HG02943 (cell line): Measurements from ENCODE around the gene RPL13.
"Not testable (repeated sequence)": the region's sequence is repeated elsewhere in the genome, so short reads cannot be mapped to it uniquely, and the experiment has no call there.

Experiments used
- ATAC-seq: cut with Tn5 transposase; IDR thresholded peaks from one replicate; pipeline ENCODE4 v1.9.1; 2021; ENCODE audit warnings: mild to moderate bottlenecking, low read depth, moderate library complexity; ENCODE audit not compliant: unreplicated experiment

Gene RPL13

GRCh38 chr16:89561884-89562599 lies 1.6 kb downstream of the RPL13 start:
- no peak for ATAC-seq

GRCh38 chr16:89562939-89563338 lies 2.5 kb downstream of the RPL13 start:
- no peak for ATAC-seq

- ATAC-seq = no peak
Measured at GRCh38 chr16:89563639-89564392, 3.3 kb downstream of the RPL13 start.

GRCh38 chr16:89564476-89565255 lies 4.2 kb downstream of the RPL13 start:
- no peak for ATAC-seq

GRCh38 chr16:89565256-89565505 lies 4.7 kb downstream of the RPL13 start:
- ATAC-seq = no peak

GRCh38 chr16:89565506-89566372 lies 5.3 kb downstream of the RPL13 start:
- no peak for ATAC-seq

- no peak for ATAC-seq
Measured at GRCh38 chr16:89567656-89568594, 7.4 kb downstream of the RPL13 start.

GRCh38 chr16:89569506-89570341 lies 9.2 kb downstream of the RPL13 start:
- no peak for ATAC-seq

- no peak for ATAC-seq
Measured at GRCh38 chr16:89570342-89570923, 10.0 kb downstream of the RPL13 start.

- ATAC-seq = not testable (repeated sequence)
Measured at GRCh38 chr16:89570983-89571598, 10.6 kb downstream of the RPL13 start.

GRCh38 chr16:89571636-89572035 lies 11.2 kb downstream of the RPL13 start:
- ATAC-seq = no peak

GRCh38 chr16:89572073-89572484 lies 11.6 kb downstream of the RPL13 start:
- ATAC-seq = no peak

- no peak for ATAC-seq
Measured at GRCh38 chr16:89572485-89573205, 12.2 kb downstream of the RPL13 start.

GRCh38 chr16:89573826-89574680 lies 13.6 kb downstream of the RPL13 start:
- ATAC-seq = no peak

GRCh38 chr16:89574681-89575246 lies 14.3 kb downstream of the RPL13 start:
- no peak for ATAC-seq
